ENCODE measurements around the gene VTI1A. TPM values are rescaled to one million over a fixed set of nuclear protein-coding genes. Genes with fewer than 3 reads are reported as not detected.

The VTI1A gene
- total and polyA plus RNA-seq, 2 of the 4 experiments (the other 2 are of a cell fraction): 9.7 to 24.9 TPM

- ChIA-PET CTCF (interaction anchor here (0.8 to 2.2 kb wide), 2 partner anchors 9 to 12 kb away, joined by 3 to 7 read pairs; no protein-coding TSS in a partner anchor), POLR2A (ENCODE audit: unreplicated experiment) (no interaction called here)
- no peak overlapping the region for H3K4me2 ChIP-seq (ENCODE audit: low read depth, low read length)
- dilution Hi-C loops (cut with HindIII; ENCODE audit: low sequenced_read_pairs, unreplicated experiment) (no loop called here), in situ Hi-C loops (cut with MboI; ENCODE audit: low sequenced_read_pairs) (loop anchor here (25.0 kb wide), 1 partner anchor 667 kb away; no protein-coding TSS in a partner anchor), intact Hi-C loops (cut with micrococcal nuclease) (loop anchor here (2.0 kb wide), 2 partner anchors 407 to 665 kb away; no protein-coding TSS in a partner anchor)
- no TSS peak for BruUV-seq (replicated peaks)
- H3K4ac ChIP-seq (ENCODE audit: low read depth, low read length): no peak overlapping the region
- 0 out of 2 replicates have a peak, but pooled peaks cover 7% of the 10 kb centered on the region for H3K9me1 ChIP-seq (ENCODE audit: insufficient read depth, low read length)
- H3K79me1 ChIP-seq (ENCODE audit: low read depth in 1 of 2, low read length in 2 of 2): no peaks in the 10 kb centered on the region
- no peak overlapping the region for H4K5ac ChIP-seq (ENCODE audit: low read depth, low read length)
- H4K20me1 ChIP-seq (ENCODE audit: insufficient read depth, low read length): no peaks in the 10 kb centered on the region
- H3K18ac ChIP-seq (ENCODE audit: low read depth, low read length): no peak overlapping the region
- no peak overlapping the region for H2AK5ac ChIP-seq (ENCODE audit: low read depth, low read length)
- no peak overlapping the region for H2BK120ac ChIP-seq (ENCODE audit: low read depth, low read length)
- H2AK9ac ChIP-seq (replicated peaks; ENCODE audit: low read depth, low read length, poor library complexity): no peak overlapping the region
- no peak overlapping the region for H4K91ac ChIP-seq (ENCODE audit: insufficient read depth, low read depth, low read length)
- TF ChIP-seq CTCF (conservative IDR thresholded peaks at IDR 0.05; ENCODE audit: low read depth, low read length) (no peak), NFE2L2 (IDR thresholded peaks at IDR 0.05; ENCODE audit: low read depth, low read length) (no peak), SMC3 (IDR thresholded peaks at IDR 0.05; ENCODE audit: low read depth, low read length) (no peak), RCOR1 (IDR thresholded peaks at IDR 0.05; ENCODE audit: insufficient replicate concordance, low read length) (no peak), USF2 (IDR thresholded peaks at IDR 0.05; ENCODE audit: low read depth, low read length) (no peak), MAFK (IDR thresholded peaks at IDR 0.05; ENCODE audit: low read depth, low read length) (no peak), RFX5 (IDR thresholded peaks at IDR 0.05; ENCODE audit: low read depth, low read length) (no peak), RAD21 (IDR thresholded peaks at IDR 0.05; ENCODE audit: low read length) (no peak), ELK1 (IDR thresholded peaks at IDR 0.05; ENCODE audit: borderline replicate concordance, low read depth, low read length) (no peak), CHD1 (IDR thresholded peaks at IDR 0.05; ENCODE audit: low read depth, low read length) (no peak)
- H3K27me3 ChIP-seq (ENCODE audit: control insufficient read depth, insufficient read depth, low read length): no peaks in the 10 kb centered on the region
- no peaks in the 10 kb centered on the region for H3K36me3 ChIP-seq (ENCODE audit: control insufficient read depth, insufficient read depth, low read length)
- H3K9ac ChIP-seq (ENCODE audit: low read depth, low read length): no peak overlapping the region
- H3K4me3 ChIP-seq (ENCODE audit: insufficient read depth, low read depth, low read length): no peak overlapping the region
- H3K14ac ChIP-seq (replicated peaks; ENCODE audit: low read depth, low read length): no peak overlapping the region
- H2BK5ac ChIP-seq (ENCODE audit: low read depth, low read length, poor library complexity, severe bottlenecking): no peak overlapping the region
- ATAC-seq (ENCODE audit: low read depth) (no peak), DNase-seq (no peak)
- no peak overlapping the region for H3K23ac ChIP-seq (ENCODE audit: low read depth, low read length)
- no peak overlapping the region for H2AFZ ChIP-seq (replicated peaks; ENCODE audit: low read length, poor library complexity)
- no peak overlapping the region for H2BK15ac ChIP-seq (ENCODE audit: low read depth, low read length)
- H3K27ac ChIP-seq (ENCODE audit: insufficient read depth, low read length): no peak overlapping the region
- no peak overlapping the region for H3K56ac ChIP-seq (ENCODE audit: extremely low read depth, insufficient read depth, low read length)
- H3K9me3 ChIP-seq (ENCODE audit: control insufficient read depth, insufficient read depth, low read length): no peaks in the 10 kb centered on the region
- no peak overlapping the region for H4K8ac ChIP-seq (ENCODE audit: low read depth in 2 of 2, low read length in 2 of 2)
- H2BK20ac ChIP-seq (ENCODE audit: low read depth, low read length): no peak overlapping the region
- H3K4me1 ChIP-seq (ENCODE audit: control insufficient read depth, insufficient read depth, low read length): peaks cover 6% of the 10 kb centered on the region
These were observed 273.2 kb downstream of the VTI1A start for GRCh38 chr10:112720178-112720577.

Measured in IMR-90 (cell line).